Activated CD8-positive, alpha-beta memory T cell treated with anti-CD3 and anti-CD28 coated beads for 4 hours (primary cell): Measurements from ENCODE around the gene WDHD1.
A peak's percentile ranks its signal among the peaks of the same experiment; 100 is the strongest.
"Not testable (repeated sequence)": the region's sequence is repeated elsewhere in the genome, so short reads cannot be mapped to it uniquely, and the experiment has no call there.

ENCODE experiments used
- DNase-seq, 2 donors: peaks; one replicate each; pipeline ENCODE4 v3.0.0-alpha.2; 2020; ENCODE audit warnings: low read depth in 2 of 2

WDHD1 gene

GRCh38 chr14:54906075-54906474, 120.8 kb downstream of the WDHD1 start:
- DNase-seq, result no peak

- DNase-seq, result peak; percentile 38 to 52
Measured at GRCh38 chr14:54902521-54903420, 124.1 kb downstream of the WDHD1 start, which contains the start of gene GCH1. Gene GCH1, minus strand, starts transcription at chr14:54902826. Its CDS starts 163 bp downstream, at chr14:54902663.

DNA sequence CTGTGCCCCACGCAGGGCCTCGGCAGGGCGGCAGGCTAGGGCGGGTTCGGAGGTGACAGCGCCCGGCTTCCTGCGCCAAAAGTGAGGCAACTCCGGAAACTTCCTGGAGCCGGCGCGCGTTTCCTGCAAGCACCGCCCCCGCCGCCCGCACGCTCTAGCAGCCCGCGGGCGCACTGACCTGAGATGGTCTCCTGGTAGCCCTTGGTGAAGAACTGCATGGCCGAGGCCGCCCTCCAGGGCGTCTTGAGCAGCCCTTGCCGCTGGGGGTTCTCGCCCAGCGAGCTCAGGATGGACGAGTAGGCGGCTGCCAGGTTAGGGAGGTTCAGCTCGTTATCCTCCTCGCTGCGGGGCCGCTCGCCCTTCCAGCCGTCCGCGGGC, 124.8 kb downstream of the WDHD1 start:
- peak; percentile 50 to 63 for DNase-seq

DNA sequence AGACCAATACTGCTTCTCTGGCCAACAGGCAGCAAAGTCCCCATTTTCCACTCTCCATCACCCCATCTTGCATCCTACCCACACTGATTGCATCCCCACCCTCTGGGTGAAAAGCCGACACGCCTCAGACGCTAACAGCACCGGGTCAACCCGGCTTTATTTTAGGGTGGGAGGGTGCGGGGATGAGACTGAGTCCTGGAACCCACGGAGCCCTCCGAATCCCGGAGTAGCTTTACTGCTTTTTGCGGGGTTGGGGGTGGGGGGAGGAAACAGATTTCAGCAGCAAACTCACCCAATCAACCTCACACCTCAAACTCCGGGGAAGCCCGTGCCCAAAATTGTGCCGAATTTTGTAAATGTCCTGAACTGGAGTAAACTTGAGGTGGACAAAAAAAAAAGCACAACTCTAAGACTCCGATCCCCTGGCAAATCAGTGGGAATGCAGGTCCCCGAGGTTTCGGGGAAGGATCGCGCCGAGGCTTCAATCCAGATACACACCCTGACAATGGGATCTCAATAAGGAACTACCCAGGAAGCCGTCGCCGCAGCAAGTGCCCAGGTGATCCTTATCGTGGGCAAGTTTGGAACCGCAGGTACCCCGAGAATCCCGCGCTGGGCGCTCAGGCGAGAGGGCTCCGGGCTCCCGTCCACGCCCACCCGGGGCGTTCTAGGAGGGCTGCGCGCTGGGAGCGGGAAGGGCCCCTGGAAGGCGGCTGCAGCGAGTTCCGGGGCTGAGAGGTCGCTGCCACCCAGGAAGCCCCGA, 125.3 kb downstream of the WDHD1 start:
- no peak for DNase-seq

- DNase-seq, result no peak
Measured at GRCh38 chr14:54899573-54899972, 127.3 kb downstream of the WDHD1 start.

DNA sequence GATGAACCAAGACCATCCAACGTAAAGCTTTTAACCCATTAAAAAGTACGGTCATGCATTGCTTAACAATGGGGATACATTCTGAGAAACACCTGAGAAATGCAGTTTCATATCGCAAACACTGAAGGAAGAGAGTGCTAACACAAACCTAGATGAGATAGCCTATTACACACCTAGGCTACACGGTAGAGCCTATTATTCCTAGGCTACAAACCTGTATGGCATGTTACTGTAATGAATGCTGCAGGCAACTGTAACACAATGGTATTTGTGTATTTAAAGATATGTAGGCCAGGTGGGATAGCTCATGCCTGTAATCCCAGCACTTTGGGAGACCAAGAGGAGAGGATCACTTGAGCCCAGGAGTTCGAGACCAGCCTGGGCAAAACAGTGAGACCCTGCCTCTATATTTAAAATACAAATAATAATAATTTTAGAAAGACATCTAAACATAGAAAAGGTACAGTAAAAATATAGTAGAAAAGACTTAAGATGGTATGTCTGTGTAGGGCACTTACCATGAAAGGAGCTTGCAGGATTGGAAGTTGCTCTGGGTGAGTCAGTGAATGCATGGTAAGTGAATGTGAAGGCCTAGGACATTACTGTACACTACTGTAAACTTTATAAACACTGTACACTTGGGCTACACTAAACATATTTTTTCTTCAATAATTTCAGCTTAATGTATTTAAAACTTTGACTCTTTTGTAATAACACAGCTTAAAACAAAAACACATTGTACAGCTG, 128.9 kb downstream of the WDHD1 start:
- not testable (repeated sequence) for DNase-seq

DNA sequence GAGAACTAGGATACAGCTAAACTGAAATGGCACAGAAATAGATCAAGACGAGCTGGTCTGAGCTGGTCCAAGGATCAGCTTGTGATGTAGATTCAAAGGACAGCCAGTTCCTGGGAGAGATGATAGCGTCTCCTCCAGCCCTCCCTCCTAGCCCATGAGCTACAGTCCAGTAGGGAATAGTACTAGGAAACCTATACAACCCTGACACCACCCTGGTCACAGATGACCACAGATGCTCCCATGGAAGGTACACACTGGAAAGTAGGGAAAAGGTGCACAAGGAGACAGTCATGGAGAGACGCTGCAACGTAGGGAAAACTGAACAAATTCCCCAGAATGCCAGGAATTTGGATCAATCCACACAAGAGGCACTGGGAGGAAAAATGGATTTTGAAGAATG, 131.2 kb downstream of the WDHD1 start:
- no peak for DNase-seq

DNA sequence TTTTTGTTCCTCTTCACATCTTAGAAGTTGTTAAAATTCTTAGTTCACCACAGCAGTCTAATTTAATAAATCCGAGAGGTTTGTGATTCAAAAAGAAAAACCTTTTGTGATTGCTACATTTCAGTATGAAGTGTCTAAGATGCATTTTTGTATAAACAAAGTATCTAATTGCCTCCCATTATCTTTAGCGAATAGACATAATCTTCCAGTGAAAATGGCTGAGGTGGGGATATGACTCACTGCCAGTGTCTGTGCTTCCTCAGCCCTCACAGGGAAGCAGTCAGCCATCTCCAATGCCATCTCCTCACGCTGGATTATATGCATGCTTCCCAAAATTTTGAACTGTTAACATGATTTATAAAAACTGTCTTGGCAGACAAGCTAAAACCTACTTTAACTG, 131.9 kb downstream of the WDHD1 start:
- no peak for DNase-seq

DNA sequence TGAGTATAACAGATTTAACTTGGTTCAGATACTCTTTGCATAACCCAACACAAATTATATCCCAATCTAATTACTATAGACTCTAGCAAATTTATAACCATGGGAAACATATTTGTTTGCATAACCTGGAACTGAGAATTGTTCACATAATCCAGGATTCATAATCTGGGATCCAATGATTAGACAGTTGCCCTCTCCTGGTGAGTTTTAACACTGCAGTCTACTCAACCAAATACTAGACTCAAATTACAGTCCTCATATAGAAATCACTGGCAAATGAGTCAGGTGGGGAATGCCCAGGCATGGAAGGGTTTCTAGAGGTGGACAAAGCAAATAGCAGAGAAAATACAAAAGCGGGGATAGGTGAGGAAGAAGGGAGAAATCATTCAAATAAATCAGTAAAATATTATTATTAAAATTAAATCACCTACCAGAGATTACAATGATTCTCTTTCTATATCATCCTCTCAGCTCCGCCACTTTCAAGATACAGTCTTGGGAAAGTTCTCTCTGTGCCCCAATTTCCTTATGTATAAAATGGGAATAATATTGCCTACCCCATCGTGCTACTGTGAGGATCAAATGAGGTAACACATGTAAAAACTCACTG, 133.6 kb downstream of the WDHD1 start:
- no peak for DNase-seq

DNA sequence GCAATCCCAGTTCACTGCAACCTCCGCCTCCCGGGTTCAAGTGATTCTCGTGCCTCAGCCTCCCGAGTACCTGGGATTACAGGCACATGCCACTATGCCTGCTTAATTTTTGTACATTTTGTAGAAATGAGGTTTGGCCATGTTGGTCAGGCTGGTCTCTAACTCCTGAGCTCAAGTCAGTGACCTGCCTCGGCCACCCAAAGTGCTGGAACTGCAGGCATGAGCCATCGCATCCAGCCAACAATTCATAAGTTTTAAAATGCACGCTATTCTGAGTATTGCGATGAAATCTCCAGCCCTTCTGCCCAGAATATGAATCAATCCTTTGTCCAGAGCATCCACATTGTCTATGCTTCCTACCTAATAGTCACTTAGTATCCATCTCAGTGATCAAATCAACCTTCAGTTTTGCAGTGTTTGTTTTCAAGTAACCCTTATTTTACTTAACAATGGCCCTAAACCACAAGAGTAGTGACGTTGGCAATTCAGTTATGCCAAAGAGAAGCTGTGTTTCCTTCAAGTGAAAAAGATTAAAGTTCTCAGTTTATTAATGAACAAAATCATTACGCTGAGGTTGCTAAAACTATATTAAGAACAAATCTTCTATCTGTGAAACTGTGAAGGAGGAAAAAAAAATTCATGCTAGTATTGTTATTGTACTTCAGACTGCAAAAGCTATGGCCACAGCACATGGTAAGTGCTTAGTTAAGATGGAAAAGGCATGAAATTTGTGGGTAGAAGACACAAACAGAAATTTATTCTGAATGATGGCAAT, 135.2 kb downstream of the WDHD1 start:
- DNase-seq, result no peak

DNA sequence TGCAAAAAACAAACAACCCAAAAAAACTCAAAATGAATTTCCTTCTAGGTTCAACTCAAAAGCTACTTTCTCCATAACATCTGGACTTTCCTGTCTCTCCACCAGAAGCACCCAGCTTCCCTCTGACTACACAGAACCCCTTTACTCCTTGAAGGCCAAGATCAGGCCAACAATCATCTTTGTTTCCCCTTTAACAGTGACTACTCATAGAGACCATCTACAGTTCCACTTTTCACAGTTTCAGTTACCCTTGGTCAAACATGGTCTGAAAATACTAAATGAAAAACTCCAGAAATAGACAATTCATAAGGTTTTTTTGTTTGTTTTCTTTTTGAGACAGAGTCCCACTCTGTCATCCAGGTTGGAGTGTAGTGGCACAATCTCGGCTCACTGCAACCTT, 136.1 kb downstream of the WDHD1 start:
- no peak for DNase-seq

- DNase-seq, result no peak
Measured at GRCh38 chr14:54889919-54890318, 137.0 kb downstream of the WDHD1 start.
